OCI-LY3 (cell line): ENCODE data around the gene SHC2.

Source experiments
- EZH2phosphoT487 ChIP-seq: fragments of 200-600 bp; shearing (Covaris generic); IDR thresholded peaks from 2 replicates; pipeline ENCODE4 v1.6.1; 2018; ENCODE audit warnings: antibody characterized with exemption, mixed run types, low read depth
- TF ChIP-seq, protein P1 (sequence below): fragments of 200-600, 300-600 bp; sonication (generic); IDR thresholded peaks from 2 replicates; pipeline ENCODE4 v1.5.1; 2014; ENCODE audit warnings: antibody characterized with exemption, low read length, low read depth

DNA sequence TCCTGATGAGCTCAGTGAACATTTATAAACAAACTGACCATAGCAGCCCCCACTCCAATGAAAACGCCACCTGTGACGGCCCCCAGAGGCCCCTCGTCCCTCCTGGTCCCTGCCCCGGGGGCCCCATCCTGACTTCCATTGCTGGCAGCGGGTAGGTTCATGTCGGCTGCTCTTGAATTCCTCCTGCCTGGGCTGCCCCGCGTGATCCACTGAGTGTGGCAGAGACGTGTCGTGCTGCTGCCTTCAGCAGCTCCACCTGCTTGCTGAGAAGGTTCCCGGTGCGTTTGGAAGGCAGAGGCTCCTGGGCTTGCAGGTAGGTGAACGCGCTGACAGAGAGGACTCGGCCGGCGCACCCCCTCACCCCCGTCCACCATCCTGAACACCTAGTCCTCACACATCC lies 63.5 kb downstream of the SHC2 start:
- TF ChIP-seq, protein P1, sequence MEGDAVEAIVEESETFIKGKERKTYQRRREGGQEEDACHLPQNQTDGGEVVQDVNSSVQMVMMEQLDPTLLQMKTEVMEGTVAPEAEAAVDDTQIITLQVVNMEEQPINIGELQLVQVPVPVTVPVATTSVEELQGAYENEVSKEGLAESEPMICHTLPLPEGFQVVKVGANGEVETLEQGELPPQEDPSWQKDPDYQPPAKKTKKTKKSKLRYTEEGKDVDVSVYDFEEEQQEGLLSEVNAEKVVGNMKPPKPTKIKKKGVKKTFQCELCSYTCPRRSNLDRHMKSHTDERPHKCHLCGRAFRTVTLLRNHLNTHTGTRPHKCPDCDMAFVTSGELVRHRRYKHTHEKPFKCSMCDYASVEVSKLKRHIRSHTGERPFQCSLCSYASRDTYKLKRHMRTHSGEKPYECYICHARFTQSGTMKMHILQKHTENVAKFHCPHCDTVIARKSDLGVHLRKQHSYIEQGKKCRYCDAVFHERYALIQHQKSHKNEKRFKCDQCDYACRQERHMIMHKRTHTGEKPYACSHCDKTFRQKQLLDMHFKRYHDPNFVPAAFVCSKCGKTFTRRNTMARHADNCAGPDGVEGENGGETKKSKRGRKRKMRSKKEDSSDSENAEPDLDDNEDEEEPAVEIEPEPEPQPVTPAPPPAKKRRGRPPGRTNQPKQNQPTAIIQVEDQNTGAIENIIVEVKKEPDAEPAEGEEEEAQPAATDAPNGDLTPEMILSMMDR: no peak
- no peak for TF ChIP-seq EZH2phosphoT487
